Measurements from ENCODE around the gene TXNRD2.
"Not testable (repeated sequence)": the region's sequence is repeated elsewhere in the genome, so short reads cannot be mapped to it uniquely, and the experiment has no call there.

Gene TXNRD2

DNA sequence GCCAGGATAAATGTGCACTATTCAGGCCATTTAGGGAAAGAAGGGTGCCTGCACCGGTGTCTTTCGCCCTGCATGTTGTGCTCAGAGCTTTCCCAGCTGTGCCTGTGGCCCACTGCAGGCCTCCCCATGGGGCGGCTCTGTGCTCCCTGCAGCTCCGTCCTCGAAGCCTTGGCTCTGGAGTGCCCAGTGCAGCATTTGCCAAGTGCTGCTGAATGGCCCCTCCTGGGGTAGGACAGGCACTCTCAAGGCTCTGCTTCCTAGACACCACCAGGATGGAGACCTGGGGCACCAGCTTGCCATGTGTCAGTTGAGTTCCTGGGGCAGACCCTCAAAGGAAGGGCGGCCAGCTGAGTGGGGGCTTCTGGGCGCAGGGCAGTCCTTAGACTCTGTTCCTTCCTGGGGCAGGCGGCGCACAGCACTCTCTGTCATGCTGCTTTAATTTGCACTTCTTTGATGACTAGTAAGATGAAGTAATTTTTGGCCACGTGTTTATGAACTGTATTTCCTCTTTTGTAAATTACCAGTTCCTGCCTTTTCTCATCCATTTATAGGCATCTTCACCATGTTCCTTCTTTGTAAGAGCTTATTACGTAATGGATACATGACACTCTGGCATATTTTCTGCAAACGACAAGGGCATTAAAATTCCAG, 54.9 kb downstream of the TXNRD2 start:
- TF ChIP-seq SPI1 (IDR thresholded peaks at IDR 0.05; ENCODE audit: low read depth, low read length) (peak; percentile 26; the same call in 1 of the 2 replicates), POU2F2 (IDR thresholded peaks at IDR 0.05; ENCODE audit: low read depth, low read length) (no peak), POLR2AphosphoS5 (IDR thresholded peaks at IDR 0.05; ENCODE audit: low read depth, low read length) (no peak)

GRCh38 chr22:19885841-19886592, 55.6 kb downstream of the TXNRD2 start:
- no peak for DNase-seq (ENCODE audit: insufficient read length, low spot score)
- TF ChIP-seq PAX5 (IDR thresholded peaks at IDR 0.05; ENCODE audit: insufficient read depth, low read length, severe bottlenecking) = no peak
- TF ChIP-seq POLR2A (IDR thresholded peaks at IDR 0.05; ENCODE audit: low read depth, low read length) = no peak
- no peak for TF ChIP-seq TAF1 (IDR thresholded peaks at IDR 0.05; ENCODE audit: low read depth, low read length)
- no peak for TF ChIP-seq SPI1 (IDR thresholded peaks at IDR 0.05; ENCODE audit: low read depth, low read length)
- no peak for TF ChIP-seq POU2F2 (IDR thresholded peaks at IDR 0.05; ENCODE audit: low read depth, low read length)
- TF ChIP-seq POLR2AphosphoS5 (IDR thresholded peaks at IDR 0.05; ENCODE audit: low read depth, low read length) = no peak
- FAIRE-seq = no peak

More for the DNA sequence above, 54.9 kb downstream of the TXNRD2 start:
- peak; percentile 67 for FAIRE-seq
- no peak for DNase-seq (ENCODE audit: insufficient read length, low spot score)

DNA sequence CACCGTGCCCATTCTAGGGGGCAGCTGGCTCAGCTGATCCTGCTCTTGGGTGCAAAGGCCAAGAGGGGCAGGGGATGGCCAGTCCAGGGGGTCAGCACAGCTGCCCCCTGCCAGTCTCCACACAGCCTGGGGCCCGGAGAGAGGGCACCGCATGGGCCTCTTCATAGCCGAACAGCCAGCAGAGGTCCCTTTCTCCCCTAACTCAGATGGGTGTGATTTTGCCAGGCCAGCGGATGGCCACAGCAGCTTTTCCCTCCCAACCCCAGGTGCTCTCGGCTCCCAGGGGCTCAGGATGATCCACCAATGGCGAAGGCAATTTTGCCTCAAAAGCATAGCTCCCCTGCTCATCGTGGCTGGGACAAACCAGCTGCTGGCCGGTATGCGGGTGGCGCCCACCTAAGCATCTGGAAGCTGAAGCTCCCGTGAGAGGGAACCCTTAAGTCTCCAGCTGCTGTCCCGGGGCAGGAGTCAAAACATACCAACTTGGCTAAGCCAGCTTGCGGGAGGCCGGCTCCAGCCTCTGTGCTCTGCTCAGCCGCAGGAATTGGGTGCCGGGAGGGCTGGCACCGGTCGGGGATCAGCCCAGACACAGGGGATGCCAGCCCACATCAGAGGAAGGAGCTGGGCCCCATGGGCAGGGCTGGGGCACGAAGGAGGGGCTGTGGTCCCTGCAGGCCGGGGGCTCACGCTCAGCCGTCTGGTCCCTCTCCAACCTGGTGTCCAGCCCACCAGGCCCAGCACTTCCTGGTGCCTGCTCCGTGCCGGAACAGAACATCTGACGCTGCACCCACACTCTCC, 56.5 kb downstream of the TXNRD2 start:
- FAIRE-seq (no peak), DNase-seq (ENCODE audit: insufficient read length, low spot score) (no peak)

DNA sequence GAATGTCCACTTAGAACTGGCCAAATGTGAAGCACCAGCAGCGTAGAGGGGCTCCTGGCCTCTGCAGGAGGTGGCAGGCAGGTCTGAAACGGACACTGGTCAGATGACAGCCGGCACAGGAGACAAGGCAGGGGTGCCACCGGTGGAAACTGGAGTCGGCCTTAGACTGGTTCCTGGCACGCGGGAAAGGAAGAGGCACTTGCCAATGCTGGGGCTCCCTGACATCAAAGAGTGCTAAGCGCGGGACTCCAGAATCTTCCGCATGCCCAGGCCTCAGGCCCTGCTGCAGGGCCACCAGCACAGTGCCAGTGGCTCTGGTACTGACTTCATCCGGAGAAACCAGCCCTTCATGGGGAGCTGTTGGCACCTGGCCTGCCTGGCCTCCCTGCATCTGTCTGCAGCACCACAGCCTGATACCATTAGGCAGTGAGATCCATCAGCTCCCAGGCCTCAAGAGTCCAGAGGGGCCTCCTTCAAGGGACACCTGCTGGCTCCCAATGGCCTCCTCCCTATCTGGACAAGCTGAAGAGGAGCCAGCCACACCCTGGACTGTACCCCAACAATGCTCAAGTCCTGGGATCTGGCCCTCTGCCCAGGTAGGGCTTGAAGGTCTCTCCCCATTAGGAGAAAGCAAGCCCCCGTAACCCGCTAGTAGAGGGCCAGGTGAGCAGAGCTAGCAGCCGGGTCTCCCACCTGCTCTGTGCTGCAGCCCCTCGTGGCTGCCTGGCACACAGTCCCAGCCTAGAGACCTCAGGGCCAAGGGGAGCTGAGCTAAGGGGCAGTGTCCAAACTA, 57.3 kb downstream of the TXNRD2 start:
- FAIRE-seq (no peak), DNase-seq (ENCODE audit: insufficient read length, low spot score) (no peak)
- TF ChIP-seq POLR2A (IDR thresholded peaks at IDR 0.05; ENCODE audit: low read depth, low read length) (no peak), SPI1 (IDR thresholded peaks at IDR 0.05; ENCODE audit: low read depth, low read length) (no peak), POU2F2 (IDR thresholded peaks at IDR 0.05; ENCODE audit: low read depth, low read length) (no peak), TAF1 (IDR thresholded peaks at IDR 0.05; ENCODE audit: low read depth, low read length) (no peak), POLR2AphosphoS5 (IDR thresholded peaks at IDR 0.05; ENCODE audit: low read depth, low read length) (no peak), PAX5 (IDR thresholded peaks at IDR 0.05; ENCODE audit: insufficient read depth, low read length, severe bottlenecking) (no peak)

More for the DNA sequence above, 56.5 kb downstream of the TXNRD2 start:
- TF ChIP-seq SPI1 (IDR thresholded peaks at IDR 0.05; ENCODE audit: low read depth, low read length) (no peak), PAX5 (IDR thresholded peaks at IDR 0.05; ENCODE audit: insufficient read depth, low read length, severe bottlenecking) (no peak), POLR2A (IDR thresholded peaks at IDR 0.05; ENCODE audit: low read depth, low read length) (no peak), POLR2AphosphoS5 (IDR thresholded peaks at IDR 0.05; ENCODE audit: low read depth, low read length) (no peak), POU2F2 (IDR thresholded peaks at IDR 0.05; ENCODE audit: low read depth, low read length) (no peak), TAF1 (IDR thresholded peaks at IDR 0.05; ENCODE audit: low read depth, low read length) (no peak)

DNA sequence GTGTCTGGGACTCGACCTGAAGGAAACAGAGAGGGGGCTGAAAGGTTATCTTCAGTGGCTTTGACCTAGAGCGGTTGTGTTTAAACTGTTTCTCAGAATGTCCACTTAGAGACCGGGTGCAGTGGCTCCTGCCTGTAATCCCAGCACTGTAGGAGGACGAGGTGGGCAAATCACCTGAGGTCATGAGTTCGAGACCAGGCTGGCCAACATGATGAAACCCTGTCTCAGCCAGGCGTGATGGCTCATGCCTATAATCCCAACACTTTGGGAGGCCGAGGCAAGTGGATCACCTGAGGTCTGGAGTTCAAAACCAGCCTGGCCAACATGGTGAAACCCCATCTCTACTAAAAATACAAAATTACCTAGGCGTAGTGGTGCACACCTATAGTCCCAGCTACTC, 58.2 kb downstream of the TXNRD2 start:
- FAIRE-seq; DNase-seq (ENCODE audit: insufficient read length, low spot score): not testable (repeated sequence)

DNA sequence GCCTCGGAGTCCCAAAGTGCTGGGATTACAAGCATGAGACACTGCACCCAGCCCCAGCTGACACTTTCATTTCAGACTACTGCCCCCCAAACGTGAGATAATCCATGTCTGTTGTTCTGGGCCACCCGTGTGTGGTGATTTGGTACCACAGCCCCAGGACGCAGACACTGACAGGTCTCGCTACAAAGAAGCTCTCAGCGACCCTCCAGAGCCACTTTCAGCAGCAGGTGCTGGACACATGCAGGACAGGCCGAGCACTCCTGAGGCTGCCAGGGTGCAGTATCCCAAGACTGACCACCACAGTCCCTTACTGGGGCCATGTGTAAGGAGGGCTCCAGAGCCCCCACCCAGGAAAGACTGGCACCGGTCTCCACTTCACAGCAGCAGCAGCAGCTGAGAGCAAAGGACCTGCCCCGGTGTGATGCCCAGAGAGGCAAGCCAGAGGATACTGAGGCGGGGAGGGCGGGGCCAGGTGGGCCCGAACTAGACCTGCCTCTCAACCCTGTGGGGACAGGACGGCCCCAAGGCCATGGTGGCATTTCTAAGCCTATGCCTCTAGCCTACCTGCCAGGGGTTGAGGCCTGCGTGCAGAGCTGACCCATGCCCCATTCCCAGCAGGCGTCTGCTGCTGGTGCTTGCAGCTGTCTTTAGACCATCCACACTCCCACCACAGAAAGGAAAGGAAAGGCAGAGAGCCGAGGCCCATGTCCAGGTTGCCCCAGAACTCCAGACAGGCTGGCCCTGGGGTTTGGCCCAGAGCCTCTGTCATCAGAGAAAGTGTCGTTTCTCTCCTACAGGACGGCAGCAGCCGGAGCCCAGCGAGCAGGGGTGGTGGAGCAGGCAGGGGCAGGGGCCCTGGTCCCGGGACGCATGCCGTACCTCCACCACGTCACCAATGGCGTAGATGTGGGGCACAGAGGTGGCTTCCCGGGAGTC, 58.9 kb downstream of the TXNRD2 start:
- TF ChIP-seq POLR2AphosphoS5 (IDR thresholded peaks at IDR 0.05; ENCODE audit: low read depth, low read length) = no peak
- TF ChIP-seq TAF1 (IDR thresholded peaks at IDR 0.05; ENCODE audit: low read depth, low read length) = no peak
- TF ChIP-seq PAX5 (IDR thresholded peaks at IDR 0.05; ENCODE audit: insufficient read depth, low read length, severe bottlenecking) = no peak
- TF ChIP-seq SPI1 (IDR thresholded peaks at IDR 0.05; ENCODE audit: low read depth, low read length) = no peak
- TF ChIP-seq POU2F2 (IDR thresholded peaks at IDR 0.05; ENCODE audit: low read depth, low read length) = no peak
- no peak for TF ChIP-seq POLR2A (IDR thresholded peaks at IDR 0.05; ENCODE audit: low read depth, low read length)
- no peak for FAIRE-seq

DNA sequence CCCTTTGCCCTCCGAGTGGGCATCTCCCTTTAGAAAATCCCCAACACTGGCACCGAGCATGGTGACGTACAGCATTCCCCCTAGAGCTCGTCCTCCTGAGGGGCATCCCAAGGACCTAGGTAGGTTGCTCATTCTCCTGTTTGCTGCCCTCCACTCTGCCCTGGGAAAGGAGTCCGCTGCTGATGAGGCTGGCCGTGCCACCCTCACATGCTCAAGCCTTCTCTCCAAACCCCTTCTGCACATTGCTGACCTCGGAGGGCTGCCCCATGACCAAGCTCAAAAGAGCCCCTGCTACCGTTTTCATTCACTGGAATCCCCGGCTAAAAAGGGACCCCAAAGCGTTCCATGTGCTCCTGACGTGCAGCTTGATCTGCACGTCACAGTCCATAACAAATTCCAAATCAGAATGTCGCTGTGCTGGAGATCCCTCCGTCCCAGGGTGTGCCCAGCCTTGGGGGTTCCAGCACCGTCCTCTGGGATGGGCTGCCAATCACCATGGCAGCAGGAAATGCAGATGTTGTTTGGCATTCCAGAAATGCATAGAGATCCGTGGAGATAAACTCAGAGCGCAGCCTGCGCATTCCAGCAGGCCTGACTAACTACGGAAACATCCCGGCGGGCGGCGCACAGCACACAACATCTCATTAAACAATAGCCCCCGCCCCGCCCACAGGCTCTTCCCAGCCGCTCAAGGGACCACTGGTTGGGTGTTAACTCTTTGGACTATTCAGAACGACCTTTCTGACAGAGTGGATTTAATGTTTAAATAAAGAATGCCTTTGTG, 60.6 kb downstream of the TXNRD2 start:
- no peak for FAIRE-seq
- TF ChIP-seq POU2F2 (IDR thresholded peaks at IDR 0.05; ENCODE audit: low read depth, low read length) = no peak
- TF ChIP-seq PAX5 (IDR thresholded peaks at IDR 0.05; ENCODE audit: insufficient read depth, low read length, severe bottlenecking) = no peak
- TF ChIP-seq POLR2A (IDR thresholded peaks at IDR 0.05; ENCODE audit: low read depth, low read length) = no peak
- TF ChIP-seq TAF1 (IDR thresholded peaks at IDR 0.05; ENCODE audit: low read depth, low read length) = no peak
- TF ChIP-seq SPI1 (IDR thresholded peaks at IDR 0.05; ENCODE audit: low read depth, low read length) = no peak
- no peak for TF ChIP-seq POLR2AphosphoS5 (IDR thresholded peaks at IDR 0.05; ENCODE audit: low read depth, low read length)
- peak; percentile 15 for DNase-seq (ENCODE audit: insufficient read length, low spot score)

More for the DNA sequence above, 58.9 kb downstream of the TXNRD2 start:
- no peak for DNase-seq (ENCODE audit: insufficient read length, low spot score)
